Natural killer cell (primary cell): ENCODE data around the gene LAMTOR1. TPM values are rescaled to one million over a fixed set of nuclear protein-coding genes. Genes with fewer than 3 reads are reported as not detected.
"Not testable (repeated sequence)": the region's sequence is repeated elsewhere in the genome, so short reads cannot be mapped to it uniquely, and the experiment has no call there.

Source experiments
- ATAC-seq, 3 donors: fragments of 150-1000 bp in 2 of 3; fragments of 200-7000 bp in 1 of 3; cut with Tn5 transposase; 1 replicate in 1 of 3; 2 replicates in 2 of 3; pipeline ENCODE4 v1.10.0; 2021; ENCODE audit warnings: mild to moderate bottlenecking in 2 of 3, moderate library complexity in 2 of 3
- DNase-seq, 2 donors: peaks; one replicate each; pipeline versions ENCODE4 v3.0.0 to v3.0.0-alpha.2; 2013 to 2021; ENCODE audit warnings: mixed read lengths in 1 of 2
- H3K27ac ChIP-seq: one replicate; pipeline ENCODE4 v1.5.1; 2013; ENCODE audit warnings: mild to moderate bottlenecking, low read length
- H3K27me3 ChIP-seq: one replicate; pipeline ENCODE4 v1.6.1; 2013; ENCODE audit warnings: low read length; ENCODE audit not compliant: control insufficient read depth, insufficient read depth
- H3K36me3 ChIP-seq: one replicate; pipeline ENCODE4 v1.6.1; 2013; ENCODE audit warnings: low read length; ENCODE audit not compliant: control insufficient read depth, insufficient read depth
- H3K4me1 ChIP-seq: one replicate; pipeline ENCODE4 v1.6.1; 2013; ENCODE audit warnings: low read length; ENCODE audit not compliant: control insufficient read depth, insufficient read depth
- H3K4me3 ChIP-seq: one replicate; pipeline ENCODE4 v1.5.1; 2013; ENCODE audit warnings: low read length
- H3K9me3 ChIP-seq: one replicate; pipeline ENCODE4 v1.6.1; 2013; ENCODE audit warnings: low read length; ENCODE audit not compliant: control insufficient read depth, insufficient read depth
- H3K27ac Mint-ChIP-seq, 2 donors: one replicate each; pipeline ENCODE4 v1.8.0; 2022; ENCODE audit warnings: mild to moderate bottlenecking in 2 of 2, mixed read lengths in 2 of 2, moderate library complexity in 1 of 2
- H3K27me3 Mint-ChIP-seq, 2 donors: one replicate each; pipeline ENCODE4 v1.8.0; 2022; ENCODE audit warnings: low read depth in 2 of 2, mixed read lengths in 2 of 2
- H3K36me3 Mint-ChIP-seq: one replicate; pipeline ENCODE4 v1.8.0; 2022; ENCODE audit warnings: mixed read lengths
- H3K4me1 Mint-ChIP-seq, 2 donors: one replicate each; pipeline ENCODE4 v1.8.0; 2022; ENCODE audit warnings: mixed read lengths in 2 of 2
- H3K4me3 Mint-ChIP-seq: one replicate; pipeline ENCODE4 v1.8.0; 2022; ENCODE audit warnings: mild to moderate bottlenecking, moderate library complexity, mixed read lengths
- H3K9me3 Mint-ChIP-seq, 2 donors: one replicate each; pipeline ENCODE4 v1.8.0; 2022; ENCODE audit warnings: mixed read lengths in 2 of 2
- WGBS: methylation state at CpG from one replicate; pipeline ENCODE4 v1.1.7; 2013; ENCODE audit warnings: missing lambda C conversion rate; ENCODE audit not compliant: insufficient coverage; 5-methylcytosine and 5-hydroxymethylcytosine counted together
- intact Hi-C: fragments of 100-400 bp; cut with micrococcal nuclease; formaldehyde crosslinking; loops from one replicate; pipeline ENCODE4 v1.14.2; 2022
- total RNA-seq, 4 donors: library from RNA; stranded (reverse); fragments of 120-200 nt in 1 of 4; gene quantifications; one replicate each; pipeline versions ENCODE4 v1.2.3 to v1.2.4, GENCODE V29; 2013 to 2022
- TF ChIP-seq, protein P1 (sequence below): fragments of 200-600 bp; IDR thresholded peaks from one replicate; pipeline ENCODE4 v1.8.0; 2022; ENCODE audit warnings: antibody characterized with exemption

The LAMTOR1 gene
- total RNA-seq, 3 donors from 2014 or later (not counting 1 experiment from before 2014, with no cell fraction given) = 55.5 to 62.9 (median 56.2) TPM

DNA sequence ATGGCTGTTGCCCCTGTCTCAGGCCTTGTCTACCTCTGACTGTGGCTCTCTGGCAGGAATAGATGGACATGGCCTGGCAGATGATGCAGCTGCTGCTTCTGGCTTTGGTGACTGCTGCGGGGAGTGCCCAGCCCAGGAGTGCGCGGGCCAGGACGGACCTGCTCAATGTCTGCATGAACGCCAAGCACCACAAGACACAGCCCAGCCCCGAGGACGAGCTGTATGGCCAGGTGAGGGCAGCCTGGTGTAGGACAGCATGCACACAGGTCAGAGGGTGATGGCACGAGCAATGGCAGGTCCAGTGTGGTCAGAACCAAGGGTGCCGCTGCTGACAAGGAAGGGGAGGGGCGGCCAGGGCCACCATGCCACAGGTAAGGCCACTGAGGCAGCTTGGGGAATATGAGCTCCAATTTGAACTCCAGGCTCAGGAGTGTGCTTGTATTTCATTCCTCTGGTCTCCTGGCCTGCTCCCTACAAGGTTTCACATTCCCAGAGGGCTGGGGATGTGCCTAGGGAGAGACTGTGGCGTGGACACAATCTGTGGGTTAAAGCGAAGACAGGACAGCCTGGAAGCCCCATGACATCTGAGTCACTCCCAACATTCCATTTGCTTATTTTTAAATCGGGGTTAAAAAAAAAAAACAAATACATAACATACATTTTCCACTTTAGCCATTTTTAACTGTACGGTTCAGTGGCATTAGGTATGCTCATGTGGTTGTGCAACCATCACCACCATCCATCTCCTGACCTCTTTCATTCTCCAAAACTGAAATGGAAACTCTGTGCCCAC, 33.0 kb upstream of the LAMTOR1 start:
- TF ChIP-seq, protein P1, sequence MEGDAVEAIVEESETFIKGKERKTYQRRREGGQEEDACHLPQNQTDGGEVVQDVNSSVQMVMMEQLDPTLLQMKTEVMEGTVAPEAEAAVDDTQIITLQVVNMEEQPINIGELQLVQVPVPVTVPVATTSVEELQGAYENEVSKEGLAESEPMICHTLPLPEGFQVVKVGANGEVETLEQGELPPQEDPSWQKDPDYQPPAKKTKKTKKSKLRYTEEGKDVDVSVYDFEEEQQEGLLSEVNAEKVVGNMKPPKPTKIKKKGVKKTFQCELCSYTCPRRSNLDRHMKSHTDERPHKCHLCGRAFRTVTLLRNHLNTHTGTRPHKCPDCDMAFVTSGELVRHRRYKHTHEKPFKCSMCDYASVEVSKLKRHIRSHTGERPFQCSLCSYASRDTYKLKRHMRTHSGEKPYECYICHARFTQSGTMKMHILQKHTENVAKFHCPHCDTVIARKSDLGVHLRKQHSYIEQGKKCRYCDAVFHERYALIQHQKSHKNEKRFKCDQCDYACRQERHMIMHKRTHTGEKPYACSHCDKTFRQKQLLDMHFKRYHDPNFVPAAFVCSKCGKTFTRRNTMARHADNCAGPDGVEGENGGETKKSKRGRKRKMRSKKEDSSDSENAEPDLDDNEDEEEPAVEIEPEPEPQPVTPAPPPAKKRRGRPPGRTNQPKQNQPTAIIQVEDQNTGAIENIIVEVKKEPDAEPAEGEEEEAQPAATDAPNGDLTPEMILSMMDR = no peak
- intact Hi-C loops = no loop called here
- Histone ChIP-seq H3K4me3 (no peak overlapping the region), H3K36me3 (no peaks in the 10 kb centered on the region), H3K4me1 (peaks cover 3% of the 10 kb centered on the region), H3K27me3 (no peaks in the 10 kb centered on the region), H3K9me3 (no peaks in the 10 kb centered on the region), H3K27ac (no peak overlapping the region)
- WGBS = 91% methylated on average over 14 of the region's 14 CpGs
- ATAC-seq (no peak), DNase-seq (no peak)
- H3K4me1 Mint-ChIP-seq = no peaks in the 10 kb centered on the region
- H3K9me3 Mint-ChIP-seq = no peaks in the 10 kb centered on the region
- no peak overlapping the region for H3K4me3 Mint-ChIP-seq
- H3K36me3 Mint-ChIP-seq = no peaks in the 10 kb centered on the region
- peaks cover 9 to 15% of the 10 kb centered on the region in 2 donors for H3K27me3 Mint-ChIP-seq
- H3K27ac Mint-ChIP-seq = no peak overlapping the region

DNA sequence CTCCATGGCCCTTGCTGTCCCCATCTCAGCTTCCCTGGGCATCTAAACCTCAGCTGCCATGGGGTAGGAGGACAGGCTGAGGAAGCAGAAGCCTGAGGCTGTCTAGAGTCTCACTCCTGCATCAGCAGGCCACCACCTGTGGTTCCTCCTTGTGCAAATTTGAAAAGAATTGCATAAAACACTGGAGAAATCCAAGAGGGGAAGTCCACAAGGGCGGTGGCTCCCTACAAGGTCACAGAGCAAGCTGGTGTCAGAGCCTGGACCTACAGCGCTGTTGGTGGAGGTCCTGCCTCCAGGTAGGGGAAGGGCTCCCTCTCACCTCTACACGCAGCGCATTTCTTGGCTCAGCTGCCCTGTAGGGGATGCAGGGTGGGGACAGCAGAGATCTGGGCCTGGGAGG, 32.4 kb upstream of the LAMTOR1 start, which contains the start of gene FOLR3:
Gene FOLR3, plus strand, starts transcription at position 253 of the 400 bp plus-strand sequence. CDS start 228 bp downstream, outside the sequence.
- H3K4me3 ChIP-seq, intact Hi-C loops, H3K4me3 Mint-ChIP-seq, H3K9me3 Mint-ChIP-seq, H3K36me3 Mint-ChIP-seq, H3K4me1 Mint-ChIP-seq, DNase-seq, H3K27me3 ChIP-seq, H3K27ac ChIP-seq, H3K4me1 ChIP-seq, H3K36me3 ChIP-seq, H3K27ac Mint-ChIP-seq, H3K9me3 ChIP-seq: not testable (repeated sequence)
- H3K27me3 Mint-ChIP-seq = peaks cover 9 to 12% of the 10 kb centered on the region in 2 donors
- peak in 1 of 3 donors; percentile 46 for ATAC-seq
- 93% methylated on average over 2 of the region's 4 CpGs for WGBS

DNA sequence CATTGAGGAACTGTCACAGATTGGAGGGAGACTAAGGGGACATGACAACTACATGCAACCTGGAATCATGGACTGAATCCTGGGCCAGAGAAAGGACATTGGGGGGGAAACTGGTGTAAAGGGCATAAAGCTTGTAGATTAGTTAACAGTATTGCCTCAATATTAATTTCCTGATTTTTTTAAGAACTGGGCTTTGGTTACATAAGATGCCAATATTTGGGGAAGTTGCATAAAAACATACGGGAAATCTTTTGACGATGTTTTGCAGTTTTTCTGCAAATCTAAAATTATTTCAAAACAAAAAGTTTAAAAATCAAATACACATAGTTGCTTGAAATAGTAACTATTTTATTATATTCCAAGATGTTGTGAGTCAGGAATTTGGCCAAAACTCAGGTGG, 29.5 kb upstream of the LAMTOR1 start:
- H3K27me3 ChIP-seq = no peaks in the 10 kb centered on the region
- H3K27ac Mint-ChIP-seq = no peak overlapping the region
- no peaks in the 10 kb centered on the region for H3K36me3 ChIP-seq
- H3K4me3 ChIP-seq = no peak overlapping the region
- WGBS = no CpG with 5 or more reads among the region's 2 CpGs
- TF ChIP-seq, protein P1 = no peak
- no peak for ATAC-seq
- no peak overlapping the region for H3K4me3 Mint-ChIP-seq
- H3K36me3 Mint-ChIP-seq = no peaks in the 10 kb centered on the region
- H3K9me3 Mint-ChIP-seq = peaks cover 0 to 3% of the 10 kb centered on the region in 2 donors
- H3K27ac ChIP-seq = no peak overlapping the region
- no peaks in the 10 kb centered on the region for H3K4me1 Mint-ChIP-seq
- no peak for DNase-seq
- peaks cover 18 to 20% of the 10 kb centered on the region in 2 donors for H3K27me3 Mint-ChIP-seq
- H3K4me1 ChIP-seq = peaks cover 3% of the 10 kb centered on the region
- intact Hi-C loops = no loop called here
- peaks cover 2% of the 10 kb centered on the region for H3K9me3 ChIP-seq

DNA sequence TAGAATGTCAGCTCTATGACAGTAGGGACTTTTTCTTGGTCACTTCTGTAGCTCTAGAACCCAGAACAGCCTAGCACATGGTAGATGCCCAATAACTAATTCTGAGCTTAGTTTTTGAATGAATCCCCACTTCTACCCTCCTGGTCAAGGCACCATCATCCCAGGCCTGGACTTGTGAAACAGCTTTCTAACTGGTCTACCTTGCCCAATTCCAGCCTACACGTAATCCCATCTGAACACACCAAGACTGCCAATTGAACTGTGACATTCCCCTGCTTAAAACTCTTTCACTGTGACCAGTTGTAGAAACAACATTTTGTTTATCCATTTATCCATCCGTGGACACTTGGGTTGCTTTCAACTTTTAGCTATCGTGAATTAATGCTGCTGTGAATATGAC, 26.3 kb upstream of the LAMTOR1 start:
- Histone ChIP-seq H3K27ac (no peak overlapping the region), H3K9me3 (peaks cover 2% of the 10 kb centered on the region), H3K36me3 (no peaks in the 10 kb centered on the region), H3K4me1 (no peaks in the 10 kb centered on the region), H3K27me3 (no peaks in the 10 kb centered on the region), H3K4me3 (no peak overlapping the region)
- DNase-seq (no peak), ATAC-seq (no peak)
- intact Hi-C loops = no loop called here
- H3K9me3 Mint-ChIP-seq = peaks cover 0 to 3% of the 10 kb centered on the region in 2 donors
- H3K4me1 Mint-ChIP-seq = no peaks in the 10 kb centered on the region
- WGBS = 87% methylated on average over 3 of the region's 3 CpGs
- H3K36me3 Mint-ChIP-seq = no peaks in the 10 kb centered on the region
- no peak overlapping the region for H3K27ac Mint-ChIP-seq
- H3K4me3 Mint-ChIP-seq = no peak overlapping the region
- peaks cover 18 to 26% of the 10 kb centered on the region in 2 donors for H3K27me3 Mint-ChIP-seq
- TF ChIP-seq, protein P1 = no peak
